Measurements from ENCODE around the gene RNF151.
A peak's percentile ranks its signal among the peaks of the same experiment; 100 is the strongest.

Gene RNF151

GRCh38 chr16:1972490-1972877 is 5.8 kb downstream of the RNF151 start:
- Histone ChIP-seq H3K4me2 (ENCODE audit: insufficient read depth, low read length, poor library complexity, severe bottlenecking) (peak overlapping the region; percentile 98), H3K79me1 (ENCODE audit: low read depth, low read length) (peaks cover 20% of the 10 kb centered on the region), H3K4me3 (ENCODE audit: low read length in 2 of 2) (peak overlapping the region; percentile 97 to 100), H3K9ac (ENCODE audit: low read depth, low read length, poor library complexity) (peak overlapping the region; percentile 93), H3K18ac (ENCODE audit: low read length) (peak overlapping the region; percentile 91), H2BK5ac (ENCODE audit: low read length) (peak overlapping the region; percentile 66), H3K36me3 (replicated peaks in 1 of 2; ENCODE audit: control insufficient read depth in 2 of 2, insufficient read depth in 2 of 2, low read length in 2 of 2) (peaks cover 29 to 33% of the 10 kb centered on the region in 2 donors), H3K14ac (ENCODE audit: low read length) (no peak overlapping the region), H2BK12ac (ENCODE audit: low read length) (peak overlapping the region; percentile 73), H2BK15ac (ENCODE audit: low read length) (no peak overlapping the region), H3K27me3 (ENCODE audit: control insufficient read depth in 3 of 3, insufficient read depth in 3 of 3, low read depth in 1 of 3, low read length in 3 of 3) (no peaks in the 10 kb centered on the region), H3K27ac (replicated peaks; ENCODE audit: low read length) (no peak overlapping the region), H4K91ac (ENCODE audit: low read depth, low read length, poor library complexity) (no peak overlapping the region), H3K4me1 (ENCODE audit: control insufficient read depth in 2 of 2, insufficient read depth in 1 of 2, low read depth in 1 of 2, low read length in 2 of 2) (peaks cover 2 to 4% of the 10 kb centered on the region in 2 donors), H4K8ac (ENCODE audit: low read depth, low read length) (peak overlapping the region; percentile 65), H2BK120ac (ENCODE audit: low read depth, low read length) (no peak overlapping the region), H2AK5ac (ENCODE audit: low read depth, low read length) (peak overlapping the region; percentile 84), H3K9me3 (replicated peaks in 1 of 2; ENCODE audit: control insufficient read depth in 2 of 2, insufficient read depth in 1 of 2, low read depth in 1 of 2, low read length in 2 of 2) (no peaks in the 10 kb centered on the region), H3K4ac (ENCODE audit: low read length) (peak overlapping the region; percentile 95), H2AFZ (ENCODE audit: low read length) (peak overlapping the region; percentile 97), H3K23ac (ENCODE audit: low read depth, low read length, poor library complexity) (peak overlapping the region; percentile 94)
- DNase-seq (ENCODE audit: low spot score) = no peak
- WGBS, 2 donors (ENCODE audit: extremely low coverage in 2 of 2, insufficient read length in 2 of 2, insufficient replicate concordance in 1 of 2) = no CpG with 5 or more reads among the region's 22 CpGs

GRCh38 chr16:1973461-1974156 is 7.0 kb downstream of the RNF151 start:
- Histone ChIP-seq H4K8ac (ENCODE audit: low read depth, low read length) (peak overlapping the region; percentile 43), H3K23ac (ENCODE audit: low read depth, low read length, poor library complexity) (no peak overlapping the region), H3K9ac (ENCODE audit: low read depth, low read length, poor library complexity) (no peak overlapping the region), H3K4me1 (ENCODE audit: control insufficient read depth in 2 of 2, insufficient read depth in 1 of 2, low read depth in 1 of 2, low read length in 2 of 2) (peaks cover 2 to 4% of the 10 kb centered on the region in 2 donors), H3K36me3 (replicated peaks in 1 of 2; ENCODE audit: control insufficient read depth in 2 of 2, insufficient read depth in 2 of 2, low read length in 2 of 2) (peaks cover 31 to 44% of the 10 kb centered on the region in 2 donors), H2BK12ac (ENCODE audit: low read length) (no peak overlapping the region), H3K9me3 (replicated peaks in 1 of 2; ENCODE audit: control insufficient read depth in 2 of 2, insufficient read depth in 1 of 2, low read depth in 1 of 2, low read length in 2 of 2) (no peaks in the 10 kb centered on the region), H3K27me3 (ENCODE audit: control insufficient read depth in 3 of 3, insufficient read depth in 3 of 3, low read depth in 1 of 3, low read length in 3 of 3) (peaks cover 0 to 6% (median 0%) of the 10 kb centered on the region in 3 experiments), H2AFZ (ENCODE audit: low read length) (no peak overlapping the region), H3K4me3 (ENCODE audit: low read length in 2 of 2) (peak overlapping the region in 1 of 2 donors; percentile 32), H3K4ac (ENCODE audit: low read length) (no peak overlapping the region), H3K4me2 (ENCODE audit: insufficient read depth, low read length, poor library complexity, severe bottlenecking) (no peak overlapping the region), H2BK15ac (ENCODE audit: low read length) (no peak overlapping the region), H3K14ac (ENCODE audit: low read length) (no peak overlapping the region), H3K27ac (replicated peaks; ENCODE audit: low read length) (no peak overlapping the region), H2BK5ac (ENCODE audit: low read length) (no peak overlapping the region), H3K79me1 (ENCODE audit: low read depth, low read length) (peaks cover 20% of the 10 kb centered on the region), H2BK120ac (ENCODE audit: low read depth, low read length) (no peak overlapping the region), H4K91ac (ENCODE audit: low read depth, low read length, poor library complexity) (no peak overlapping the region), H3K18ac (ENCODE audit: low read length) (no peak overlapping the region), H2AK5ac (ENCODE audit: low read depth, low read length) (peak overlapping the region; percentile 37)
- DNase-seq (ENCODE audit: low spot score) = no peak
- WGBS, 2 donors (ENCODE audit: extremely low coverage in 2 of 2, insufficient read length in 2 of 2, insufficient replicate concordance in 1 of 2) = no CpG with 5 or more reads among the region's 16 CpGs

GRCh38 chr16:1974157-1975070 is 7.8 kb downstream of the RNF151 start:
- Histone ChIP-seq H3K4ac (ENCODE audit: low read length) (no peak overlapping the region), H3K79me1 (ENCODE audit: low read depth, low read length) (peaks cover 22% of the 10 kb centered on the region), H3K14ac (ENCODE audit: low read length) (no peak overlapping the region), H3K27ac (replicated peaks; ENCODE audit: low read length) (no peak overlapping the region), H3K23ac (ENCODE audit: low read depth, low read length, poor library complexity) (peak overlapping the region; percentile 65), H2BK5ac (ENCODE audit: low read length) (no peak overlapping the region), H3K4me3 (ENCODE audit: low read length in 2 of 2) (peak overlapping the region; percentile 9 to 16), H3K36me3 (replicated peaks in 1 of 2; ENCODE audit: control insufficient read depth in 2 of 2, insufficient read depth in 2 of 2, low read length in 2 of 2) (peaks cover 31 to 47% of the 10 kb centered on the region in 2 donors), H3K4me1 (ENCODE audit: control insufficient read depth in 2 of 2, insufficient read depth in 1 of 2, low read depth in 1 of 2, low read length in 2 of 2) (peaks cover 2 to 5% of the 10 kb centered on the region in 2 donors), H2AK5ac (ENCODE audit: low read depth, low read length) (no peak overlapping the region), H3K27me3 (ENCODE audit: control insufficient read depth in 3 of 3, insufficient read depth in 3 of 3, low read depth in 1 of 3, low read length in 3 of 3) (peaks cover 0 to 14% (median 2%) of the 10 kb centered on the region in 3 experiments), H2BK15ac (ENCODE audit: low read length) (no peak overlapping the region), H3K4me2 (ENCODE audit: insufficient read depth, low read length, poor library complexity, severe bottlenecking) (no peak overlapping the region), H4K8ac (ENCODE audit: low read depth, low read length) (peak overlapping the region; percentile 3), H3K18ac (ENCODE audit: low read length) (no peak overlapping the region), H3K9me3 (replicated peaks in 1 of 2; ENCODE audit: control insufficient read depth in 2 of 2, insufficient read depth in 1 of 2, low read depth in 1 of 2, low read length in 2 of 2) (no peaks in the 10 kb centered on the region), H2BK12ac (ENCODE audit: low read length) (no peak overlapping the region), H2BK120ac (ENCODE audit: low read depth, low read length) (no peak overlapping the region), H2AFZ (ENCODE audit: low read length) (no peak overlapping the region), H4K91ac (ENCODE audit: low read depth, low read length, poor library complexity) (no peak overlapping the region), H3K9ac (ENCODE audit: low read depth, low read length, poor library complexity) (no peak overlapping the region)
- WGBS, 2 donors (ENCODE audit: extremely low coverage in 2 of 2, insufficient read length in 2 of 2, insufficient replicate concordance in 1 of 2) = no CpG with 5 or more reads among the region's 42 CpGs
- DNase-seq (ENCODE audit: low spot score) = no peak

Data from neuronal stem cell (in vitro differentiated cells).